ENCODE data around the gene TMEM164. TPM values are rescaled to one million over a fixed set of nuclear protein-coding genes. Genes with fewer than 3 reads are reported as not detected.

The TMEM164 gene
- total RNA-seq, 1 donor from 2014 or later: 18.7 TPM

GRCh38 chrX:109987884-109988283 lies 15.0 kb upstream of the TMEM164 start:
- Mint-ChIP-seq H3K27me3 (ENCODE audit: unreplicated experiment) (peaks cover 1% of the 10 kb centered on the region), H3K27ac (ENCODE audit: unreplicated experiment) (no peak overlapping the region), H3K4me1 (ENCODE audit: unreplicated experiment) (peaks cover under 1% of the 10 kb centered on the region), H3K4me3 (ENCODE audit: unreplicated experiment) (no peak overlapping the region), H3K36me3 (ENCODE audit: low read depth, unreplicated experiment) (no peaks in the 10 kb centered on the region), H3K9me3 (ENCODE audit: unreplicated experiment) (no peaks in the 10 kb centered on the region)
- TF ChIP-seq, protein P1, sequence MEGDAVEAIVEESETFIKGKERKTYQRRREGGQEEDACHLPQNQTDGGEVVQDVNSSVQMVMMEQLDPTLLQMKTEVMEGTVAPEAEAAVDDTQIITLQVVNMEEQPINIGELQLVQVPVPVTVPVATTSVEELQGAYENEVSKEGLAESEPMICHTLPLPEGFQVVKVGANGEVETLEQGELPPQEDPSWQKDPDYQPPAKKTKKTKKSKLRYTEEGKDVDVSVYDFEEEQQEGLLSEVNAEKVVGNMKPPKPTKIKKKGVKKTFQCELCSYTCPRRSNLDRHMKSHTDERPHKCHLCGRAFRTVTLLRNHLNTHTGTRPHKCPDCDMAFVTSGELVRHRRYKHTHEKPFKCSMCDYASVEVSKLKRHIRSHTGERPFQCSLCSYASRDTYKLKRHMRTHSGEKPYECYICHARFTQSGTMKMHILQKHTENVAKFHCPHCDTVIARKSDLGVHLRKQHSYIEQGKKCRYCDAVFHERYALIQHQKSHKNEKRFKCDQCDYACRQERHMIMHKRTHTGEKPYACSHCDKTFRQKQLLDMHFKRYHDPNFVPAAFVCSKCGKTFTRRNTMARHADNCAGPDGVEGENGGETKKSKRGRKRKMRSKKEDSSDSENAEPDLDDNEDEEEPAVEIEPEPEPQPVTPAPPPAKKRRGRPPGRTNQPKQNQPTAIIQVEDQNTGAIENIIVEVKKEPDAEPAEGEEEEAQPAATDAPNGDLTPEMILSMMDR (IDR thresholded peaks at IDR 0.05; ENCODE audit: unreplicated experiment): no peak
- DNase-seq (ENCODE audit: low spot score): no peak

DNA sequence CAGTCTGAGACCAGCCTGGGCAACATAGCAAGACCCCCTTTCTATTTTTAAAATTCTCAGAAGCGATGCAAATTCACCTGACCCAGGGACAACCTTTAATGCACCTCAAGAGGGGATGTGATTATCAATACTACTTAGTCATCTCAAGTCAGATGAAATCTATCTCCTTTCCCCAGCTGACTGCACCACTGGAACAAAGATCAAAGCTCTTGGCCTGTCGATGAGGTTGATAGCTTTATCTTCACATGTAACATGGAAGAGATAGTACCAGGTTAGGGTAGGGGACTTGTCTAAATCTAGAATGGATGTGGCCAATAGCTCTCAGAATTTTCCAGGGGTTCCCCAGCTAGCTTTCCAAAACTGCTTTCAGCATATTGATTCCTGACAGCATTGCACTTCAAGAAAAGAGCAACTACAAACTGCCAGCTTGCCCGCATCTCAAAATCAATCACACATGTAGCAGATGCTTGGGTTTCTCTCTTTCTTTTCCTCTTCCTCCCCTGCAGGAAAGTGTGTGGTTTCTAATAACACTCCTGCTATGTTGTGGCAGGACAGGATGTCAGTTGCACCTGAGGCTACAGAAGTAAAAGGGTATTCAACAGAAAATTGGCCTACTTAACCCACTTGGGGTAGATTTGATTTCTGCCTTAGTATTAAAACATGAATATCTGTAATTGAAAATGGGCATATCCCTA lies 12.2 kb upstream of the TMEM164 start:
- H3K4me3 Mint-ChIP-seq (ENCODE audit: unreplicated experiment): no peak overlapping the region
- DNase-seq (ENCODE audit: low spot score): no peak
- no peak overlapping the region for H3K27ac Mint-ChIP-seq (ENCODE audit: unreplicated experiment)
- H3K36me3 Mint-ChIP-seq (ENCODE audit: low read depth, unreplicated experiment): no peaks in the 10 kb centered on the region
- H3K9me3 Mint-ChIP-seq (ENCODE audit: unreplicated experiment): no peaks in the 10 kb centered on the region
- TF ChIP-seq, protein P1 (IDR thresholded peaks at IDR 0.05; ENCODE audit: unreplicated experiment): no peak
- H3K4me1 Mint-ChIP-seq (ENCODE audit: unreplicated experiment): peaks cover 4% of the 10 kb centered on the region
- peaks cover 1% of the 10 kb centered on the region for H3K27me3 Mint-ChIP-seq (ENCODE audit: unreplicated experiment)

DNA sequence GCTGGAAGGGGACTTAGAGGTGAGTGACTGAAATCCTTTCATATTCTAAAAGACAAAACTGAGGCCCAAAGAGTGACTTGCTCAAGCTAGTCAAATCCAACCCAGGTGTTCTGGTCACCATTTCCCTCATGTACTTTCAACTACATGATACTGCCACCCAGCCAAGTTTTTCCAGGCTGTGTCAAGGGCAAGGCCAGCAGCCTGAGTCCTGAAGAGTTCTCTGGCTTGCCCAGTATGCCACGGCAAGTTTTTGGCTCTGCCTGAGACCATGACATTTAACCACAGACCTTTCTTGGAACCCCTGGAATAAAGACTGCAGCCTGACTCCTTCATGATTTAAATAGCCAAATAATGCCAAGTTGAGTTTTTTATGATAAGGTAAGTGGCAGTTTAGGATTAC lies 10.7 kb upstream of the TMEM164 start:
- peaks cover 4% of the 10 kb centered on the region for H3K4me1 Mint-ChIP-seq (ENCODE audit: unreplicated experiment)
- TF ChIP-seq, protein P1 (IDR thresholded peaks at IDR 0.05; ENCODE audit: unreplicated experiment): no peak
- no peaks in the 10 kb centered on the region for H3K36me3 Mint-ChIP-seq (ENCODE audit: low read depth, unreplicated experiment)
- H3K27me3 Mint-ChIP-seq (ENCODE audit: unreplicated experiment): peaks cover 3% of the 10 kb centered on the region
- H3K9me3 Mint-ChIP-seq (ENCODE audit: unreplicated experiment): no peaks in the 10 kb centered on the region
- H3K4me3 Mint-ChIP-seq (ENCODE audit: unreplicated experiment): no peak overlapping the region
- DNase-seq (ENCODE audit: low spot score): no peak
- no peak overlapping the region for H3K27ac Mint-ChIP-seq (ENCODE audit: unreplicated experiment)

GRCh38 chrX:109995155-109995554 lies 7.8 kb upstream of the TMEM164 start:
- Mint-ChIP-seq H3K27ac (ENCODE audit: unreplicated experiment) (no peak overlapping the region), H3K9me3 (ENCODE audit: unreplicated experiment) (no peaks in the 10 kb centered on the region)
- no peak for DNase-seq (ENCODE audit: low spot score)

More at GRCh38 chrX:109995155-109995554, 7.8 kb upstream of the TMEM164 start:
- Mint-ChIP-seq H3K36me3 (ENCODE audit: low read depth, unreplicated experiment) (no peaks in the 10 kb centered on the region), H3K4me1 (ENCODE audit: unreplicated experiment) (peaks cover 4% of the 10 kb centered on the region), H3K27me3 (ENCODE audit: unreplicated experiment) (peaks cover 1% of the 10 kb centered on the region), H3K4me3 (ENCODE audit: unreplicated experiment) (no peak overlapping the region)
- TF ChIP-seq, protein P1 (IDR thresholded peaks at IDR 0.05; ENCODE audit: unreplicated experiment): no peak
